ENCODE data around the gene PCDH15. TPM values are rescaled to one million over a fixed set of nuclear protein-coding genes. Genes with fewer than 3 reads are reported as not detected.

PCDH15 gene
- total RNA-seq, 1 donor from 2014 or later: 0.05 TPM

GRCh38 chr10:53839440-53840039 is 961.5 kb downstream of the PCDH15 start:
- H3K36me3 Mint-ChIP-seq (ENCODE audit: low read depth, unreplicated experiment): no peaks in the 10 kb centered on the region
- peaks cover 6% of the 10 kb centered on the region for H3K4me1 Mint-ChIP-seq (ENCODE audit: unreplicated experiment)
- H3K4me3 Mint-ChIP-seq (ENCODE audit: unreplicated experiment): no peak overlapping the region
- no peak overlapping the region for H3K27ac Mint-ChIP-seq (ENCODE audit: unreplicated experiment)
- TF ChIP-seq CTCF (IDR thresholded peaks at IDR 0.05; ENCODE audit: unreplicated experiment): peak; percentile 69
- no peaks in the 10 kb centered on the region for H3K27me3 Mint-ChIP-seq (ENCODE audit: unreplicated experiment)
- no peak for DNase-seq (ENCODE audit: low spot score)
- H3K9me3 Mint-ChIP-seq (ENCODE audit: unreplicated experiment): no peaks in the 10 kb centered on the region

GRCh38 chr10:53836638-53837037 is 964.4 kb downstream of the PCDH15 start:
- DNase-seq (ENCODE audit: low spot score): no peak
- H3K27me3 Mint-ChIP-seq (ENCODE audit: unreplicated experiment): no peaks in the 10 kb centered on the region
- peaks cover 5% of the 10 kb centered on the region for H3K4me1 Mint-ChIP-seq (ENCODE audit: unreplicated experiment)
- TF ChIP-seq CTCF (IDR thresholded peaks at IDR 0.05; ENCODE audit: unreplicated experiment): no peak
- no peak overlapping the region for H3K4me3 Mint-ChIP-seq (ENCODE audit: unreplicated experiment)
- no peak overlapping the region for H3K27ac Mint-ChIP-seq (ENCODE audit: unreplicated experiment)
- H3K36me3 Mint-ChIP-seq (ENCODE audit: low read depth, unreplicated experiment): no peaks in the 10 kb centered on the region
- H3K9me3 Mint-ChIP-seq (ENCODE audit: unreplicated experiment): no peaks in the 10 kb centered on the region

GRCh38 chr10:53833908-53834307 is 967.1 kb downstream of the PCDH15 start:
- Mint-ChIP-seq H3K4me3 (ENCODE audit: unreplicated experiment) (no peak overlapping the region), H3K4me1 (ENCODE audit: unreplicated experiment) (peaks cover 5% of the 10 kb centered on the region), H3K27me3 (ENCODE audit: unreplicated experiment) (no peaks in the 10 kb centered on the region), H3K9me3 (ENCODE audit: unreplicated experiment) (no peaks in the 10 kb centered on the region), H3K27ac (ENCODE audit: unreplicated experiment) (no peak overlapping the region), H3K36me3 (ENCODE audit: low read depth, unreplicated experiment) (no peaks in the 10 kb centered on the region)
- no peak for TF ChIP-seq CTCF (IDR thresholded peaks at IDR 0.05; ENCODE audit: unreplicated experiment)
- DNase-seq (ENCODE audit: low spot score): no peak

- Mint-ChIP-seq H3K4me3 (ENCODE audit: unreplicated experiment) (no peak overlapping the region), H3K4me1 (ENCODE audit: unreplicated experiment) (peaks cover 14% of the 10 kb centered on the region), H3K9me3 (ENCODE audit: unreplicated experiment) (no peaks in the 10 kb centered on the region), H3K27ac (ENCODE audit: unreplicated experiment) (no peak overlapping the region), H3K27me3 (ENCODE audit: unreplicated experiment) (no peaks in the 10 kb centered on the region), H3K36me3 (ENCODE audit: low read depth, unreplicated experiment) (no peaks in the 10 kb centered on the region)
- no peak for TF ChIP-seq CTCF (IDR thresholded peaks at IDR 0.05; ENCODE audit: unreplicated experiment)
- no peak for DNase-seq (ENCODE audit: low spot score)
Observed at GRCh38 chr10:53827261-53827660, 973.8 kb downstream of the PCDH15 start.

- no peak for DNase-seq (ENCODE audit: low spot score)
- no peaks in the 10 kb centered on the region for H3K4me1 Mint-ChIP-seq (ENCODE audit: unreplicated experiment)
- H3K27me3 Mint-ChIP-seq (ENCODE audit: unreplicated experiment): no peaks in the 10 kb centered on the region
- TF ChIP-seq CTCF (IDR thresholded peaks at IDR 0.05; ENCODE audit: unreplicated experiment): no peak
- no peak overlapping the region for H3K4me3 Mint-ChIP-seq (ENCODE audit: unreplicated experiment)
- no peak overlapping the region for H3K27ac Mint-ChIP-seq (ENCODE audit: unreplicated experiment)
- no peaks in the 10 kb centered on the region for H3K36me3 Mint-ChIP-seq (ENCODE audit: low read depth, unreplicated experiment)
- no peaks in the 10 kb centered on the region for H3K9me3 Mint-ChIP-seq (ENCODE audit: unreplicated experiment)
Observed at GRCh38 chr10:53808677-53809372, 992.2 kb downstream of the PCDH15 start.
